GM21717 (cell line): ENCODE data around the gene CIPC.

ENCODE experiments used
- ATAC-seq: cut with Tn5 transposase; IDR thresholded peaks from one replicate; pipeline ENCODE4 v1.9.1; 2021; ENCODE audit warnings: mild to moderate bottlenecking, moderate library complexity; ENCODE audit not compliant: unreplicated experiment

The CIPC gene

GRCh38 chr14:77102154-77102553 is 4.1 kb downstream of the CIPC start:
- ATAC-seq = no peak

- no peak for ATAC-seq
These were observed 5.4 kb downstream of the CIPC start for GRCh38 chr14:77103475-77103874.

GRCh38 chr14:77103951-77104350 is 5.9 kb downstream of the CIPC start:
- no peak for ATAC-seq

- no peak for ATAC-seq
These were observed 6.3 kb downstream of the CIPC start for GRCh38 chr14:77104393-77104792.

GRCh38 chr14:77105145-77105939 is 7.3 kb downstream of the CIPC start:
- no peak for ATAC-seq

- ATAC-seq = no peak
These were observed 8.6 kb downstream of the CIPC start for GRCh38 chr14:77106666-77107065.

GRCh38 chr14:77107228-77107627 is 9.2 kb downstream of the CIPC start:
- ATAC-seq = no peak

GRCh38 chr14:77108753-77109152 is 10.7 kb downstream of the CIPC start:
- no peak for ATAC-seq

- no peak for ATAC-seq
These were observed 11.6 kb downstream of the CIPC start for GRCh38 chr14:77109656-77110055.

- no peak for ATAC-seq
These were observed 12.2 kb downstream of the CIPC start for GRCh38 chr14:77110286-77110685.

- ATAC-seq = no peak
These were observed 13.0 kb downstream of the CIPC start for GRCh38 chr14:77111021-77111420.

- no peak for ATAC-seq
These were observed 15.6 kb downstream of the CIPC start for GRCh38 chr14:77113644-77114043.

GRCh38 chr14:77114609-77115008 is 16.6 kb downstream of the CIPC start:
- ATAC-seq = no peak

GRCh38 chr14:77116172-77116817 is 18.2 kb downstream of the CIPC start:
- ATAC-seq = no peak

- no peak for ATAC-seq
These were observed 21.8 kb downstream of the CIPC start for GRCh38 chr14:77119851-77120250.

- ATAC-seq = peak; percentile 81
These were observed 23.0 kb downstream of the CIPC start for GRCh38 chr14:77120771-77121743.

- ATAC-seq = no peak
These were observed 24.6 kb downstream of the CIPC start for GRCh38 chr14:77122526-77123125.

GRCh38 chr14:77123381-77124325 is 25.6 kb downstream of the CIPC start:
- no peak for ATAC-seq

GRCh38 chr14:77124345-77125280 is 26.6 kb downstream of the CIPC start:
- no peak for ATAC-seq
